Peyer's patch (tissue), 4 donors: ENCODE measurements around the gene ITGB6.

Source experiments
- CTCF ChIP-seq, 6 experiments: fragments of 450-650 bp in 4 of 6; fragments of 200-600 bp in 2 of 6; sonication (generic) in 1 of 6; IDR thresholded peaks; one replicate each; pipeline ENCODE4 v1.5.1; 2017 to 2019; ENCODE audit warnings: antibody characterized with exemption in 6 of 6, mild to moderate bottlenecking in 3 of 6, moderate library complexity in 1 of 6
- POLR2A ChIP-seq, 2 donors: fragments of 450-650 bp; IDR thresholded peaks; one replicate each; pipeline ENCODE4 v1.5.1; 2017; ENCODE audit warnings: antibody characterized with exemption in 2 of 2, mild to moderate bottlenecking in 2 of 2, moderate library complexity in 2 of 2

- TF ChIP-seq CTCF (IDR thresholded peaks at IDR 0.05) (no peak), POLR2A (IDR thresholded peaks at IDR 0.05) (no peak)
Measured at GRCh38 chr2:160057356-160057755, 142.7 kb downstream of the ITGB6 start.
